GM18519 (cell line): ENCODE measurements around the gene CORIN.

ENCODE experiments used
- ATAC-seq: cut with Tn5 transposase; IDR thresholded peaks from one replicate; pipeline ENCODE4 v1.9.1; 2021; ENCODE audit warnings: mild to moderate bottlenecking, moderate library complexity; ENCODE audit not compliant: unreplicated experiment, low FRiP score

CORIN gene

DNA sequence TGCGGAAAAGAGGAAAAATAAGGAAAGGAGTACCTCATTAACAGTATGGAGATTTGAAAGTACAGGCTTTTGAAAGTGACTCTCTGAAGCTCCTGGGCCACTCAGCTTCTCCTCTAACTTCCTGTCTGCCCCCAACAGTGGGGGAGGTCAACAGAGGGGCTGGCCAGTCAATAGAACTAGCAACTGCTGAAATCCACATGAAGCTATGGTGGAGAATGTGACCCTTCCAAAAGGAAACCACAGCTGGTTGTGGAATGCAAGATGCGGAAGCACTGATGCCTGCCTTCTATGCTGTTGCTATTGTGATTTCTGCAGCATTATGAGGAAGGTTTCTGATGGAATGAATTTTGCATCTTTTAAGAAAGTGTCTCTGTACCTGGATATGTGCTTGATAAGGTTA lies 2.4 kb downstream of the CORIN start:
- ATAC-seq, result no peak

DNA sequence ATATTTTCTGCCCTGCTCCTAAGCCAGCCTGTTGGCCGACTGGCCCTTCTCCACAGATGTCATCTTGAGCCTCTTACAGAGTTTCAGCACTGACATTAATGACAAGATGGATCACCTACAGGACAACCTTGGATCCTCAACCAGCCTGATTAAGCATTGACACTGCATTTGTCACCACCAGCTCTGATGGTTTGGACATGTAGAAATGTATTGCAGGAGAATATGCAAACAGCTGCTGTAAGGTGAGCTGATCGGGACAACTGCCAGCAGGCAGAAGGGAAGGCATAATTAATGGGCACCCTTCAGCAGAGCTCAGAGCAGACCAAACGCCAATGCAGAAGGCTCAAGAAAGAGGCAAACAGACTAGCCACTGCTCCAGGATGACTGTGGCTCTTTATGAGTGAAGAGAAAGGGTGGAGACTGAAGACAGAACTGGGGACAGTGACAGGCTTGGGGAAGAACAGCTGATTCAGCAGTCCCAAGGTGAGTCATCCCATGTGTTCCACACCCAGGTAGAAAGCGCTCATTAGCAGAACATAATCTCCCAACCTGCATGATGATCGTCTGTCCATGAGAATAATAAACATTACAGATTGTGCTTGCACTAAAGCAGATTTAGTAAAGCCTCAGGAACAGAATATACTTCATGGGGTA lies 6.7 kb downstream of the CORIN start:
- no peak for ATAC-seq

DNA sequence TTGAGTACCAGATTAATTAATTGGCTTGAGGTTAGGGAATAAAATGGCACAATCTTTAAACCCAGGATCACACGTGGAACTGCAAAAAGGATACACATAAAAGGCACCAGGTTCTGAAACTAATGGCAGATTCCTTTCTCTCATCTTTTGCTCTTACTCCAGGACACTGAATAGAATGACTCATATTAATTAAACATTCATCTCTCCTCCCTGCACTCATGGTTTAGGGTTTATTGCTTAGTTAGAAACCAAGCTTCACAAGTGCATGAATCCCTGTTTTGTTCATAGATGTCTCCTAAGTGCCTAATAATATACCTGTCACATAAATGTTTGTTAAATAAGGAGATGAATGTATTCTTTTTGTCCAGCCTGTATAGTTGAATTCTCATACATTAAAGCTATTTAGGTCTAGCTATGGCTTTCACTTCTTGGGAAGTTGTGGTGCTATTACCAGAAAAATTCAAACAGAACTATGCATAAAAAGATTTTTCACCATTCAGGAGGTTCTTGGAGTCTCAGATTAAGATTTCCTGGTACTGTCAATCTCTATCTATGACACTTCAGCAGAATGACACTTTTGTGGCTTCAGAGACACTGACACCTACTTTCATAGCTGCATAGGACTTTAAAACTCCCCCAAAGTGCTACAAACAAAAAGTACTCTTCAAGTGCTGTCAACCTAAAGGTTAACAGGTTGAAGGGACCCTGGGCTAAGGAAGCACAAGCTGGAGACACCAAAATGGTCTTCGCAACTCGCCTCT lies 7.4 kb downstream of the CORIN start:
- ATAC-seq, result no peak

DNA sequence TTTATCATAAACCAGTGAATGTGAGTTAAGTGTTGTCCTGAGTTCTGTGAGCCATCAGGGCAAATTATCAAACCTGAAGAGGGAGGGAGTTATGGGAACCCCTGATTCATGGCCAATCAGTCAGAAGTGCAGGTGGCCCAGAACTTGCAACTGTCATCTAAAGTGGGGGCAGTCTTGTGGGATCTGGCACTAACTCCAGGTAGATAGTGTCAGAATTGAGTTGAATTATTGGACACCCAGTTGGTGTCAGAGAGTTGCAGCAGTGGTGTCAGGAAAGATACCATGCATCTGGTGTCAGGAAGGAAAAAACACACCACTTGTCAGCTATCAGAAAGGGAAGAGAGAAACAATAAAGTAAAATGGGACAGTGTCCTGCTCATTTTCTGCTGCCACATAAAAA lies 8.4 kb downstream of the CORIN start:
- no peak for ATAC-seq

DNA sequence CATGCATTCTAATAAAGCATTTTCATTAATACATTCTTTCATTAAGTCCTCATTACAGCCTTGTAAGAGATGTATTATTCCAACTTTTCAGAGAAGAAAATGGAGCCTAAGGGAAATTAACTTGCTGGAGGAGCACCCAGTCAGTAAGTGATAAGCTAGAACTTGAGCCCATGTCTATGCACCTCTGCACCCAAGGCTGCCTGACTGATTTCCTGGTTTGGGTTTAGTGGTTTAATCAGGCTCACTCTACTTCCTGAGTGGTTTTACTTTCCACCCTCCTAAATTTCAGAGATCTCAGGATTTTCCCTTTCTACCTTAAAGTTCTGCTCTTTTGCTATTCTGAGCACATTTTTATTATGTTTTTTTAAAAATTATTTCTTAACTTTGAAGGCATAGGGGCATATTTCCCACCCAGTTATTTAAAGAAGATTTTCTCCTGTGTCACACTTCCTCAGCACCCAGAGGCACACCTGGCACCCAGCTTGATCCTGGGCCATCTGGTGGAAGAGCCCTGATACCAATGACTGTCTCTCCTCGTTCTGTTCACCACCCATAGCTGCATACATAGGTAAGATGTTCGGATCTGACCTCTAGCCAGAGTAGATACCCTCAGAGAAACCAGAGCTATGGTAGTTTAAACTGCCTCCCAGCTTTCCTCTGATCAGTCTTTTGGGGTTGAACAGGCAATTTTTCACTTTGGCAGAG lies 10.4 kb downstream of the CORIN start:
- ATAC-seq, result no peak

DNA sequence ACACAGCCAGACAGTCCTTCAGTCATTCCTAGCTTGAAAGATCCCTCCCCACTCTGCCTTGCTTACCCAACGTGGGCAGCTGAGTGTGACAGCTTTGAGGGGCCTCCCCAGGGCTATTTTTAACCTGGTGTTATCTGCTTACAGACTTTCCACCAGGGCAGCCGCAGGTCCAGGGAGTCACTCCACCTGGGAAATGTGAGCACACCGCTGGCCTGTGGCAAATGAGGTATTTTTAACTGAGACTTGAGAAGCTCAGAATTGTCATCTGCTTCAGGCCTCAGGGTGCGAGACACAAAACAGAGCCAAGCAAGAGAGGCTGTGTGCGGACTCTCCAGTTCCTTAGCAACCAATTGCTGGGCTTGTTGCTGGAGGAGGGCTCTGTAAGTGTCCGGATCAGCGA lies 13.0 kb downstream of the CORIN start:
- no peak for ATAC-seq

DNA sequence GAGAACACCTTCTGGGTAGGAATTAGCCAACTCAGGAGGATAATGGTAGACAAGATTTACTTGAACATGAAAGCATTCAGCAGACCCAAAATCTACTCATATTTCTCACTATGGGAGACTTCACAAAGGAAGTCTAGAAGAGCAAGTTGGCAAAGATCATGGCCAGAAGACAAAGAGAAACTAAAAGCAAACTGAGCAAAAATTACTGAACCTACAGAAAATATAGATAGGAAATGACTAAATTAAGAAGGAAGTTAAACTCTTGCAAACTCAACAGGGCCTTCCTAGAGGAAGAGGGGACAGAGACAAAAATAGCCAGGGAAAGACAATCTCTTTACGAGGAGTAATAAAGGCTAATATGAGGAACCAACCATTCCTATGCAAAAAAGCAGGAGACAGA lies 18.7 kb downstream of the CORIN start:
- ATAC-seq, result no peak

DNA sequence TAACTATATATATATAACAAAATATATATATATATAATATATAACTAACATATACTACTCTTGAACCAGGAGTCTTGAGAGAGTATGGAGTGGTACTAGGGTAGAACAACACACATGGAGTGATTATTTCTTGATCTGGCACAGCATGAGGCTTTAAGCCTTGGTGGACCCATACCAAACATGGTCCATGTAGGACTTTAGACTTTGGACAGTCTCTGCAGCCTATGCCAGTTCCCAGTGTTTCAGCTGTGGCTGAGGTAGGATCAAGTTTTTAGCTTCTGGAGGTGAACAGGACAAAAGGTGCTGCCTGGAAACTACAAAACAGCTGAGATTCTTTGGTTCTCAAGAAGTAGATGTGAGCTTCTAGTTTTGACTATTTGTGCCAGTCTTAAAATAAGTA lies 20.6 kb downstream of the CORIN start:
- no peak for ATAC-seq

DNA sequence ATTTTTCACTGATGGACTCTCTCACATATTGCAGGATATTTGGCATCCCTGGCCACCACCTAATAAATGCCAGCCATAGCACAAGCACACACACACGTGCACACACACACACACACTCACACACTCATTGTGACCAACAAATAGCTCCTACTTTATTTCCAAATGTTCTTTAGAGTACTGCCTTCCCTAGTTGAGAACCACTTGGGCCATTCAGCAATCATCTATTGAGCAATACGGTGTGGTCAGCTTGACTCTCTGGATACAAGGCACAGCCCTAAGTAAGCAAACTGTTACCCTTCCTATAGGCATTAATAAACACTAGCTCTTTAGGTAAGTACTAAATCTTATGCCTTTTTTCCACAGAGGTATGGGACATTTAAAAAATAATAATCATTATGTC lies 21.1 kb downstream of the CORIN start:
- ATAC-seq, result no peak

DNA sequence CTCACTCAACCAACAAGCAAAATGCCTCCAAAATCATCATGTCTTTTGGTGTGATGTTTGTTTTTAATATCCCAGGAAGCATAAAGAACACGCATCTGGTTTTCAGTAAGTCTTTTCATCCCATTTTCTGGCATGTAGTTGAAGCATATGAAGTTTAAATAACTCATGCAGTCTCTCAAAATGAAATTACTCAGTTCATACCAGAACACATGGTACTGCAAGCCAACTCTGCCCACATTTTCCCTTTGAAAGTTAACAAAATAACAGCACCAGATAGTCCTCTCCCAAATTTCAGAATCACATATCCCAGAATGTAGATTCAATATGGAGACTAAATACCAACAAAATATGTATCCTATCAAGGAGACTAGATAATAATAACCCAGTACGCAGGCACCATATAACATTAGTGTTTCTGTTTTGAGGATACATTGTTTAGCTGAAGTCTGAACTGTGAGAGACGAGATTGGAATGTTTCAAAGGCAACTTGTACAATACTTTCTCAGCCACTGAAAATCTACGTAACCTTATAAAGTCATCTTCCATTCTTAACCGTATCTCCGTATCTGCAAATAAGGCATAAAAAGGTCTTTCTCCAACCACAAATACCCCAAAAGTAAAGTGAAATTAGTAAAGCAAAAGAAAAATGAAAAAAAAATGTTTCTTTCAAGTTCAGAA lies 23.1 kb downstream of the CORIN start:
- no peak for ATAC-seq

DNA sequence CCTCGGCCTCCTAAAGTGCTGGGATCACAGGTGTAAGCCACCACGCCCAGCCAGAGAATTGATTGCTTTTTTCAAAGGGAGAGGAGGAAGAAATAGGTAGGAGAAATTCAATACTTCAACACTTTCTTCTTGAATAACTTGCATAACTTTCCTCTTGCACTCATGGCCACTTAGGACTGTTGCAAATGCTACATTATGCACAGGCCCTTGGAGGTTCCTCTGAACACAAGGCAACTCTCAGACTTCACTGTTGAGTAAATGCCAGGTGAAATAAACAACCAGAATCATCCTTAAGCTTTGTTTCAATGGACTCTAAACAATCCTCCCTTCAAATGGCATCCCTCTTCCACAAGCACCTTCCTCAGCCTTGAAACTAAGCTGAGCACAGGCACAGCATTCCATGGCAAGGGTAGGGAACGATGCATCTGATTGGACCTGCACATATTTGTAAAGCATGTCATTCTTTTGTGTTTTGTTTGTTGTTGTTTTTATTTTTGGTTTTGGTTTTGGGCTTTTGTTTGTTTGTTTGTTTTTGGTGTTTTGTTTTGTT lies 28.1 kb downstream of the CORIN start:
- ATAC-seq, result no peak

DNA sequence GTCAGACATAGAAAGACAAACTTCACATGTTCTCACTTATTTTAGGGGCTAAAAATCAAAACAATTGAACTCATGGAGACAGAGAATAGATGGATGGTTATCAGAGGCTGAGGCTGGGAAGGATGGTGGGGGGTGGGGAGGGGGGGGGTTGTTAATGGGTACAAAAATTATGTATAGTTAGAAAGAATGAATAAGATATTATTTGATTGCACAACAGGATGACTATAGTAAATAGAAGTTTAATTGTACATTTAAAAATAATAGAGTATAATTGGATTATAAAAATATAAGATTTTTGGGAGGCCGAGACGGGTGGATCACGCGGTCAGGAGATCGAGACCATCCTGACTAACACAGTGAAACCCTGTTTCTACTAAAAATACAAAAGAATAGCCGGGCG lies 33.3 kb downstream of the CORIN start:
- ATAC-seq, result no peak

DNA sequence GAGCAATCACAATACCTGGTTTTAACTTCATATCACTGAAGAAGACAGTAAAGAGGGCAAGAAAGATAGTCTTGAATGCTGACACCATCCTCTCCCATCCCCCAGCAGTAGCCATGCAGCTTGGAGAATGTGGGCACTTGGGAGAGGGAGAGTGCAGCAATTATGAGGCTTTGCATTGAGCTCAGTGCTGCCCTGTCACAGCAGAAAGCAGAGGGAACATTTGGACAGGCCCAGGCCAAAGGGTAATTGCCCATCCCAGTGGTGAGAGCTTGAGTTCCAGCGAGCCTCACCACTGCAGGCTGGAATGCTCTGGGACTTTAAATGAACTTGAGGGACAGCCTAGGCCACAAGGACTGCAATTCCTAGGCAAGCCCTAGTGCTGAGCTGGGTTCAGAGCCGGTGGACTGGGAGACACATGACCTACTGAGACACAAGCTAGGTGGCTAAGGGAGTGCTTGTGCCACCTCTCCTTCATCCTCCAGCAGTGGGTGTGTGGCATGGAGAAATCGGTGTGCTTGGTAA lies 36.3 kb downstream of the CORIN start:
- ATAC-seq, result no peak

DNA sequence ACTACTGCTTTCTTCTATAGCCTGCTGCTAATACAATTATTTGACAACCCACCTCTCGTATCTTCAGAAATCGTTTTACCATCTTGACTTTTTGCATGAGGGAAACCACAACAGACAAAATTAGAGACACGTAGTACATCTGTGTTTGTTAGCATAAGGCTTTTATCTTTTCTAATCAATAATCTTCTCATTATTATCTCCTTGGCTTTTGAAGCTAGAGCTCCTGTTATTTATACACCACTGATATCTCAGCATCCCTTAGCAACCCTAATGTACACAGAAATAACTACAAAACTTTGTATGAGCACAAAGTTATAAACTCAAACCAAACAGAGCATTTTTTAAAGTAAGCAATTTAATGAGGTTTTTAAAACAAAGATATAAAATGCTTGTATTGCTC lies 39.7 kb downstream of the CORIN start:
- no peak for ATAC-seq

DNA sequence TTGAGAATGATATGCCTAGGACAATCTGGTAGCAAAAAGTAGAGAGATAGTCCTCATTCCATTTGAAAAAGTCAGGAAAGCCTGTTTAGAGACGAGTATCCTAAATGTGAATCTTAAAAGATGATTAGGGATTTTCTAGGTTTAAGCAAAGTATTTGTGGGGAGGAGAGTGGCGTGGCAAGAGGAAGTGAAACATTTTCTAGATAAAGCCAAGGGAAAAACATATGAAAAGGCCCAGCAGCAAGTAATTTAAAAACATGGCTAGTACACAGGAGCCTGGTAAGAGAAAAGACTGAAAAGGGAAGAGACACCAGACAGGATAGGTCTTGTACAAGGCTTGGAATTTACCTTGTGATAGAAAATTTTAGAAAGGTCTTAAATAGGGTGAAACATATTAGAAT lies 45.9 kb downstream of the CORIN start:
- no peak for ATAC-seq

DNA sequence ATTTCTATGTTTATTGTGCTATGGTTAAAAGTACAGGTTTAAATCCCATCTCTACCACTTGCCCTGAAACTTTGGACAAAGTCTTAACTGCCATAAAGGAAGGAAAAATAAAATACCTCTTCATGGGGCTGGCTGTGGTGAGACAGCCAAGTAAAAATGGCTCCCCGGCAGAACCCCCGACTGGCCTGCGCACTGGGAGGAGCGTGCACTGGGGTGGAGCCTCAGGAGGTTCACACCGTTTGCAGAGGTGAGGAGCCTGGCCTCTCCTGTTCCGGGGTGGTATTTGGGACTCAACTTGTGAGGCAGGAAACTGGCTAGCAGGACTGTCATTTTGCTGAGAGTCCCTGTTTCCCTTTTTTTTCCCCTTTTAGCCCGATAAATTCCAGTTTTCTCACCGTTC lies 47.8 kb downstream of the CORIN start:
- ATAC-seq, result no peak

DNA sequence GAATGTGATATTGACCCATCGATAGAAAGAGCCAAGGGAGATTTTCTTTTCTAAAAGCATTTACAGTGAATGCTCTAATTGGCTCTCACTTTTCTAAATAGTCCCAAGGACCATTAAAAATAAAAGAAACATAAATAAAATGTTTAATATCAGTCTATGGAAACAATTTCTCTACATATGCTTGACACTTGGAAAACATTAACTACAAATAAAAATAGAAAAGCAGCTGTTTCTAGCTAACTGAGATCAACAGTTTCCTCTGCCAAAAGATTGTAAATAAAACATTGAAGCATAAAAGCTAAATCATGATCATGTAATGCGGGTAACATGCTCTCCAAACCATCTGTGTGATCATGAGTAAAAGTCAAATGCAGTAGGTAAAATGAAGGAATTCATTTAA lies 49.7 kb downstream of the CORIN start:
- ATAC-seq, result no peak

DNA sequence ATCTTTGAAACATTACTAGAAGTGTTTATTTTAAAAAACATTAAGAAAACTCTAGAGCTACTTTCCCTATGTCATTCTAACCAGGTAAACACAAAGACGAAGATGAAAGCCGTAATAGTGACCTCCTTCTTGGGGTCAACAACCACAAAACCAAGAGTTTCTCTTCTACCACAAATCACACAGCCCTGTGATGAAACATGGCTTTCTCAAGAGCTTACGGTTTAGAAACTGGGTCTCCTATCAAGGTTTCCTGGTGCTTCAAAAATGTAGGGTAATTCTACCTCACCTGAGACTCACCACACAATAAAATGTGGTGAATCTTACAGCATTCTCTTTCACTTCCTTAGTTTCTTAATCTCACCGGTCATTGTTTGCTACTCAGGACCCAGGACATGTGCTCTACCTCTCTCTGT lies 50.9 kb downstream of the CORIN start:
- ATAC-seq, result peak; percentile 77

DNA sequence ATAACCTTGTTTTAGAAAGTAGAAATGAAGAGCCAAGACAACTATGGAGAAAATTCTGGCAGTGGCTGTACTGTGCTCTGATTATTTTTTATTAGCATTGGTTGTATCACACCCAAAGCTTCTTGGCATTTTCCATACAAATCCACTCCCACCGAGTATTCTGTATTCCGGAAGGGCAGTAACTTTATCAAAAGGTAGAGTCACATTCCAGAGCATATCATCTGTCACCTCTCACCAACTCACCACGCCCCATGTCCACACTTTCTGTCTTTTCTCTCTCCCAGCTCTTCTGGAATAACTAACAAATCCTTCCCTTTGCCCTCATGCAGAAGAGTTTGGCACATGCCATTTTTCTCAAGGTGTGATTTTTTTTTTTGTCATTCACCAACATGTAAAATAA lies 52.7 kb downstream of the CORIN start:
- ATAC-seq, result no peak

DNA sequence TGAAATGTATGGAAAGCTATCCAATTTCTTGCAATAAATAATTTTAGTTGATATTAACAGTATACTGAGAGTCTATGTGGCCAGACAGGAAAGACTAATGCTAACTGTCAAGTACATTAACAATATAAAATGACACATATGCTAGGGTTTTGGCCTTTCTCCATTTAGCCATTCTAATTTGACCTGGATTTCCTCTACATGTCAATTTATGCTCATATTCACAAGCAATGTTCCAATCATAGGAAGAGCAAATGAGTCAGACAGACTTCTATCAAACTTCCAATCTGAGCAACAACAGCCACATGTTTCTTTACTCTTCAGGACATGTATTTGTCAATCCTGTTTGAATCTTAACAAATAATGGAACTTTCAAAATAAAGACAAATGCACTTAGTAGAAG lies 53.6 kb downstream of the CORIN start:
- no peak for ATAC-seq

DNA sequence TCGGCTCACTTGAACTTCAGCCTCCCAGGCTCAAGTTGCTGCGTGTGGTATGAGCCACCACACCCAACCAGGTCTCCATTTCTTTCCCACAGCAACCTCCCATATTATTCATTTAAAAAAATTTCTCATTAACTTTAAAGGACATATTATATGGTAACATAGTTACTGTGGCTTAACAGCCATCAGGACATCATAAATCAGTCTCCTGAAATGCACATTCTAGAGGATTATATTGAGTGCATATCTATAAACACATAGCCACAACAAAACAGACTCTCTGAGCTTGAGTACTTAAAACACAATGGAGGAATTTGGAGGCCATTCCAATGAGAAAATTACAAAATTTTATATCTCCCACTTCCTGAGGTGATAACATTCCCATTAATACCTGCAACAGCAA lies 61.5 kb downstream of the CORIN start:
- no peak for ATAC-seq
